MM.1S (cell line): ENCODE measurements around the gene CAPN10.

ENCODE experiments used
- DNase-seq: peaks from one replicate; pipeline ENCODE4 v3.0.0-alpha.2; 2015
- H2AFZ ChIP-seq: fragments of 300-600 bp; sonication (generic); 2 replicates; pipeline ENCODE4 v1.6.0; 2016; ENCODE audit warnings: antibody characterized with exemption, low read length
- H3F3A ChIP-seq: fragments of 300-600 bp; sonication (generic); 2 replicates; pipeline ENCODE4 v1.6.1; 2016; ENCODE audit warnings: mild to moderate bottlenecking, antibody characterized with exemption, low read length, moderate library complexity, mixed read lengths; ENCODE audit not compliant: insufficient read depth
- H3K27ac ChIP-seq: fragments of 300-600 bp; sonication (generic); 2 replicates; pipeline ENCODE4 v1.5.1; 2016; ENCODE audit warnings: mild to moderate bottlenecking, low read length
- H3K27me3 ChIP-seq: fragments of 300-600 bp; sonication (generic); replicated peaks from 2 replicates; pipeline ENCODE4 v1.6.0; 2016; ENCODE audit warnings: low read length; ENCODE audit not compliant: insufficient read depth
- H3K36me3 ChIP-seq: fragments of 300-600 bp; sonication (generic); replicated peaks from 2 replicates; pipeline ENCODE4 v1.6.1; 2016; ENCODE audit warnings: mild to moderate bottlenecking, low read length, mixed read lengths; ENCODE audit not compliant: insufficient read depth
- H3K4me1 ChIP-seq: fragments of 300-600 bp; sonication (generic); 2 replicates; pipeline ENCODE4 v1.6.1; 2016; ENCODE audit warnings: low read length, mixed read lengths
- H3K4me2 ChIP-seq: fragments of 300-600 bp; sonication (generic); 2 replicates; pipeline ENCODE4 v1.6.0; 2016; ENCODE audit warnings: low read depth, low read length
- H3K4me3 ChIP-seq: fragments of 300-600 bp; sonication (generic); 2 replicates; pipeline ENCODE4 v1.5.1; 2016; ENCODE audit warnings: low read length, mixed read lengths
- H3K79me2 ChIP-seq: fragments of 300-600 bp; sonication (generic); 2 replicates; pipeline ENCODE4 v1.6.1; 2016; ENCODE audit warnings: mixed run types, low read length, mixed read lengths
- H3K9ac ChIP-seq: fragments of 300-600 bp; sonication (generic); 2 replicates; pipeline ENCODE4 v1.6.1; 2016; ENCODE audit warnings: low read length, mixed read lengths
- H3K9me2 ChIP-seq: fragments of 300-600 bp; sonication (generic); replicated peaks from 2 replicates; pipeline ENCODE4 v1.6.1; 2016; ENCODE audit warnings: mild to moderate bottlenecking, low read length, mixed read lengths; ENCODE audit not compliant: insufficient read depth
- H3K9me3 ChIP-seq: fragments of 300-600 bp; sonication (generic); replicated peaks from 2 replicates; pipeline ENCODE4 v1.6.1; 2016; ENCODE audit warnings: mild to moderate bottlenecking, low read length, mixed read lengths; ENCODE audit not compliant: insufficient read depth
- H4K20me1 ChIP-seq: fragments of 300-600 bp; sonication (generic); 2 replicates; pipeline ENCODE4 v1.6.1; 2016; ENCODE audit warnings: mild to moderate bottlenecking, low read length, moderate library complexity, mixed read lengths; ENCODE audit not compliant: insufficient read depth
- EZH2 ChIP-seq: fragments of 300-600 bp; sonication (generic); optimal IDR thresholded peaks from 2 replicates; pipeline ENCODE3; 2017; ENCODE audit warnings: low read depth, mild to moderate bottlenecking, antibody characterized with exemption, low read length, mixed read lengths
- EZH2phosphoT487 ChIP-seq: fragments of 300-600 bp; sonication (generic); IDR thresholded peaks from 2 replicates; pipeline ENCODE4 v1.6.1; 2018; ENCODE audit warnings: antibody characterized with exemption, low read length
- TF ChIP-seq, protein P1 (sequence below): fragments of 300-600 bp; sonication (generic); IDR thresholded peaks from 2 replicates; pipeline ENCODE4 v1.5.1; 2016; ENCODE audit warnings: antibody characterized with exemption, low read length, mixed read lengths

CAPN10 gene

GRCh38 chr2:240601831-240602160 is 15.3 kb downstream of the CAPN10 start:
- no peak overlapping the region for H2AFZ ChIP-seq
- TF ChIP-seq EZH2, result no peak
- no peak for TF ChIP-seq EZH2phosphoT487
- TF ChIP-seq, protein P1, sequence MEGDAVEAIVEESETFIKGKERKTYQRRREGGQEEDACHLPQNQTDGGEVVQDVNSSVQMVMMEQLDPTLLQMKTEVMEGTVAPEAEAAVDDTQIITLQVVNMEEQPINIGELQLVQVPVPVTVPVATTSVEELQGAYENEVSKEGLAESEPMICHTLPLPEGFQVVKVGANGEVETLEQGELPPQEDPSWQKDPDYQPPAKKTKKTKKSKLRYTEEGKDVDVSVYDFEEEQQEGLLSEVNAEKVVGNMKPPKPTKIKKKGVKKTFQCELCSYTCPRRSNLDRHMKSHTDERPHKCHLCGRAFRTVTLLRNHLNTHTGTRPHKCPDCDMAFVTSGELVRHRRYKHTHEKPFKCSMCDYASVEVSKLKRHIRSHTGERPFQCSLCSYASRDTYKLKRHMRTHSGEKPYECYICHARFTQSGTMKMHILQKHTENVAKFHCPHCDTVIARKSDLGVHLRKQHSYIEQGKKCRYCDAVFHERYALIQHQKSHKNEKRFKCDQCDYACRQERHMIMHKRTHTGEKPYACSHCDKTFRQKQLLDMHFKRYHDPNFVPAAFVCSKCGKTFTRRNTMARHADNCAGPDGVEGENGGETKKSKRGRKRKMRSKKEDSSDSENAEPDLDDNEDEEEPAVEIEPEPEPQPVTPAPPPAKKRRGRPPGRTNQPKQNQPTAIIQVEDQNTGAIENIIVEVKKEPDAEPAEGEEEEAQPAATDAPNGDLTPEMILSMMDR, result no peak
- no peaks in the 10 kb centered on the region for H3K36me3 ChIP-seq

DNA sequence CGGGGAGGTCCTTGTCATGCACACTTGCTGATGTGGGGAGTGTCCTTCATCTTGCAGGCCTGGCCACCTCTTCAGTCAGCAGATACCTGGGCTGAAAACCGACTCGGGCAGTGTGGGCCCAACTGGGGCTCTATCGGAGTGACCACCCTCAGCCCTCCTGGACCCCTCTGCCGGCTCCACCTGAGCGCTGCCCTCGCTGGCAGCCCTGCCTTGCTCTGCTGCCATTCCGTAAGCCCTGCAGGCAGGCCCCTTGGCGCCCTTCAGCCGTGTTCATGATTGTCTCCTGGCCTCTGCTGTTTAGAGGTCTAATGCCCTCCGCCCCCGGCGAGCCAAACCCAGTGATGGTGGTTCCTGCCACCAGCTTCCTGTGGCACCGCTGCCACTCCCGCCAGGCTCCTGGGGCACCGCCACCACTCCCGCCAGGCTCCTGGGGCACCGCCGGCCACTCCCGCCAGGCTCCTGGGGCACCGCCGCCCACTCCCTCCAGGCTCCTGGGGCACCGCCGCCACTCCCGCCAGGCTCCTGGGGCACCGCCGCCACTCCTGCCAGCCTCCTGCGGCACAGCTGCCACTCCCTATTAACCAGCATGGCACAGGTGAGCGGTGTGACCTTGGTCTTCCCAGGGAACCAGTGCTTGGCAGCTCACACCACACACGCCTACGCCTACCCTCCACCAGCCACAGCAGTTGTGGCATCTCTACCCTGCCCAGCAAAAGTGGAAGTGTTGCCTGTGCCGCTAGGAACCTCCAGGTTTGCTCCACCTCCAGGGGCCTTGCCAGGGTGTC is 15.9 kb downstream of the CAPN10 start:
- H3K79me2 ChIP-seq, result no peaks in the 10 kb centered on the region
- H3K27me3 ChIP-seq, result no peaks in the 10 kb centered on the region
- H2AFZ ChIP-seq, result no peak overlapping the region
- no peak for DNase-seq
- H3K27ac ChIP-seq, result no peak overlapping the region
- no peaks in the 10 kb centered on the region for H3K4me1 ChIP-seq
- no peak overlapping the region for H3K9ac ChIP-seq
- H4K20me1 ChIP-seq, result no peaks in the 10 kb centered on the region
- no peaks in the 10 kb centered on the region for H3K9me2 ChIP-seq
- no peak overlapping the region for H3K4me2 ChIP-seq
- no peaks in the 10 kb centered on the region for H3F3A ChIP-seq
- H3K9me3 ChIP-seq, result no peaks in the 10 kb centered on the region
- H3K4me3 ChIP-seq, result no peak overlapping the region
- TF ChIP-seq, protein P1, result no peak
- TF ChIP-seq EZH2phosphoT487 (no peak), EZH2 (no peak)
- no peaks in the 10 kb centered on the region for H3K36me3 ChIP-seq

More at GRCh38 chr2:240601831-240602160, 15.3 kb downstream of the CAPN10 start:
- Histone ChIP-seq H3K27ac (no peak overlapping the region), H4K20me1 (no peaks in the 10 kb centered on the region), H3F3A (no peaks in the 10 kb centered on the region), H3K4me1 (no peaks in the 10 kb centered on the region), H3K9me3 (no peaks in the 10 kb centered on the region), H3K4me3 (no peak overlapping the region), H3K27me3 (no peaks in the 10 kb centered on the region), H3K9me2 (no peaks in the 10 kb centered on the region), H3K9ac (no peak overlapping the region), H3K79me2 (no peaks in the 10 kb centered on the region), H3K4me2 (no peak overlapping the region)
- DNase-seq, result no peak

- Histone ChIP-seq H3K27me3 (no peaks in the 10 kb centered on the region), H3F3A (no peaks in the 10 kb centered on the region)
Measured at GRCh38 chr2:240603081-240603835, 16.7 kb downstream of the CAPN10 start.

More at GRCh38 chr2:240603081-240603835, 16.7 kb downstream of the CAPN10 start:
- H3K4me2 ChIP-seq, result no peak overlapping the region
- no peak for DNase-seq
- no peak overlapping the region for H2AFZ ChIP-seq
- no peaks in the 10 kb centered on the region for H3K4me1 ChIP-seq
- H3K9ac ChIP-seq, result no peak overlapping the region
- H3K9me2 ChIP-seq, result no peaks in the 10 kb centered on the region
- H3K4me3 ChIP-seq, result no peak overlapping the region
- no peaks in the 10 kb centered on the region for H3K79me2 ChIP-seq
- no peaks in the 10 kb centered on the region for H3K36me3 ChIP-seq
- TF ChIP-seq EZH2phosphoT487 (no peak), EZH2 (no peak)
- TF ChIP-seq, protein P1, result no peak
- H3K9me3 ChIP-seq, result no peaks in the 10 kb centered on the region
- H3K27ac ChIP-seq, result no peak overlapping the region
- H4K20me1 ChIP-seq, result no peaks in the 10 kb centered on the region
